SK-N-SH (cell line): ENCODE data around the gene CASP9. TPM values are rescaled to one million over a fixed set of nuclear protein-coding genes. Genes with fewer than 3 reads are reported as not detected.

Source experiments
- CTCF ChIA-PET: fragments of 300-600, 350-600 bp; formaldehyde crosslinking; extraction: SDS; loops from one replicate; lab custom pipeline; 2021; lab: Yijun Ruan, JAX
- POLR2A ChIA-PET: fragments of 350-600 bp; sonication (Branson Sonifier 250); formaldehyde crosslinking; extraction: SDS; loops from one replicate; lab custom pipeline; 2020; ENCODE audit warnings: antibody characterized with exemption, inconsistent platforms; lab: Yijun Ruan, JAX
- DNase-seq: peaks from one replicate; pipeline ENCODE4 v3.0.0; 2012
- H2AFZ ChIP-seq: fragments of 200-600 bp; sonication (generic); 2 replicates; pipeline ENCODE4 v1.8.1; 2016; ENCODE audit warnings: antibody characterized with exemption, mild to moderate bottlenecking, low read depth
- H3F3A ChIP-seq: fragments of 200-600 bp; sonication (generic); replicated peaks from 2 replicates; pipeline ENCODE3; 2016; ENCODE audit warnings: antibody characterized with exemption, mild to moderate bottlenecking; ENCODE audit not compliant: insufficient read depth
- H3K27ac ChIP-seq, 2 experiments: fragments of 200-500 bp in 1 of 2; fragments of 200-600 bp in 1 of 2; sonication (Bioruptor generic) in 1 of 2; sonication (generic), shearing (Covaris generic) in 1 of 2; 2 replicates each; pipeline versions ENCODE4 v1.5.1 to v1.6.1; 2014 to 2016; ENCODE audit warnings: low read depth in 2 of 2, inconsistent platforms in 1 of 2, low read length in 1 of 2, mild to moderate bottlenecking in 1 of 2, mixed read lengths in 1 of 2
- H3K27me3 ChIP-seq: fragments of 200-600 bp; sonication (generic), shearing (Covaris generic); 2 replicates; pipeline ENCODE4 v1.6.1; 2016; ENCODE audit warnings: mixed run types; ENCODE audit not compliant: insufficient read depth
- H3K36me3 ChIP-seq, 2 experiments: fragments of 200-500 bp in 1 of 2; fragments of 200-600 bp in 1 of 2; sonication (Bioruptor generic) in 1 of 2; sonication (generic) in 1 of 2; replicated peaks in 1 of 2; 2 replicates each; pipeline versions ENCODE3 to v1.5.1; 2014 to 2016; ENCODE audit warnings: low read length in 1 of 2, mild to moderate bottlenecking in 1 of 2; ENCODE audit not compliant: insufficient read depth in 2 of 2, control insufficient read depth in 1 of 2
- H3K4me1 ChIP-seq, 2 experiments: fragments of 200-500 bp in 1 of 2; fragments of 200-600 bp in 1 of 2; sonication (Bioruptor generic) in 1 of 2; sonication (generic), shearing (Covaris generic) in 1 of 2; 2 replicates each; pipeline versions ENCODE4 v1.5.1 to v1.6.1; 2014 to 2016; ENCODE audit warnings: low read depth in 1 of 2, low read length in 1 of 2, mixed run types in 1 of 2; ENCODE audit not compliant: insufficient read depth in 2 of 2, control insufficient read depth in 1 of 2
- H3K4me2 ChIP-seq: fragments of 200-600 bp; sonication (generic), shearing (Covaris generic); 2 replicates; pipeline ENCODE4 v1.6.1; 2017; ENCODE audit warnings: mixed run types
- H3K4me3 ChIP-seq, 2 experiments: fragments of 200-500 bp in 1 of 2; fragments of 200-600 bp in 1 of 2; sonication (Bioruptor generic) in 1 of 2; sonication (generic), shearing (Covaris generic) in 1 of 2; 2 replicates each; pipeline versions ENCODE4 v1.5.1 to v1.8.1; 2014 to 2016; ENCODE audit warnings: low read depth in 2 of 2, inconsistent platforms in 1 of 2, low read length in 1 of 2, mild to moderate bottlenecking in 1 of 2, mixed read lengths in 1 of 2, moderate library complexity in 1 of 2
- H3K79me2 ChIP-seq: fragments of 200-600 bp; sonication (generic); 2 replicates; pipeline ENCODE4 v1.8.1; 2017; ENCODE audit warnings: mild to moderate bottlenecking; ENCODE audit not compliant: insufficient read depth
- H3K9ac ChIP-seq: fragments of 200-600 bp; sonication (generic); 2 replicates; pipeline ENCODE4 v1.6.1; 2017; ENCODE audit warnings: mixed run types
- H3K9me2 ChIP-seq: fragments of 200-600 bp; sonication (generic); 2 replicates; pipeline ENCODE4 v1.6.1; 2017; ENCODE audit warnings: mixed run types
- H3K9me3 ChIP-seq: fragments of 200-600 bp; sonication (generic); 2 replicates; pipeline ENCODE4 v1.6.1; 2017; ENCODE audit warnings: mixed run types, mild to moderate bottlenecking, moderate library complexity
- H4K20me1 ChIP-seq: fragments of 200-600 bp; sonication (generic); 2 replicates; pipeline ENCODE4 v1.6.1; 2017; ENCODE audit warnings: mild to moderate bottlenecking, mixed run types; ENCODE audit not compliant: insufficient read depth
- CHD2 ChIP-seq: fragments of 150-350 bp; IDR thresholded peaks from 2 replicates; pipeline ENCODE4 v1.6.1; 2018; ENCODE audit warnings: low read length; ENCODE audit not compliant: partially characterized antibody
- CTCF ChIP-seq: fragments of 200-600 bp; sonication (generic); IDR thresholded peaks from 2 replicates; pipeline ENCODE4 v1.6.1; 2017; ENCODE audit warnings: antibody characterized with exemption, mild to moderate bottlenecking, moderate library complexity
- ELF1 ChIP-seq: IDR thresholded peaks from 2 replicates; pipeline ENCODE4 v1.4.0; 2012
- EP300 ChIP-seq, 2 experiments: IDR thresholded peaks; 2 replicates each; pipeline versions ENCODE4 v1.4.0 to v1.6.1; 2012; ENCODE audit warnings: borderline replicate concordance in 1 of 2, low read depth in 1 of 2, low read length in 1 of 2
- FOSL2 ChIP-seq: IDR thresholded peaks from 2 replicates; pipeline ENCODE4 v1.4.0; 2012; ENCODE audit warnings: low read depth, mild to moderate bottlenecking, moderate library complexity, borderline replicate concordance
- FOXM1 ChIP-seq: IDR thresholded peaks from 2 replicates; pipeline ENCODE4 v1.4.0; 2012; ENCODE audit warnings: low read depth, mild to moderate bottlenecking
- GABPA ChIP-seq: IDR thresholded peaks from 2 replicates; pipeline ENCODE4 v1.4.0; 2012; ENCODE audit warnings: low read depth, mild to moderate bottlenecking
- JUND ChIP-seq: IDR thresholded peaks from 2 replicates; pipeline ENCODE4 v1.4.0; 2012
- MEF2A ChIP-seq: IDR thresholded peaks from 2 replicates; pipeline ENCODE4 v1.4.0; 2012; ENCODE audit warnings: low read depth, borderline replicate concordance
- PBX3 ChIP-seq: IDR thresholded peaks from 2 replicates; pipeline ENCODE4; 2012
- POLR2AphosphoS5 ChIP-seq: IDR thresholded peaks from 2 replicates; pipeline ENCODE4 v1.6.1; 2012; ENCODE audit warnings: low read depth, low read length
- RCOR1 ChIP-seq: fragments of 150-350 bp; IDR thresholded peaks from 2 replicates; pipeline ENCODE4 v1.6.1; 2017; ENCODE audit warnings: antibody characterized with exemption, low read length
- SIN3A ChIP-seq: IDR thresholded peaks from 2 replicates; pipeline ENCODE4 v1.6.1; 2012; ENCODE audit warnings: low read depth, mild to moderate bottlenecking, low read length, moderate library complexity, borderline replicate concordance
- SMC3 ChIP-seq: IDR thresholded peaks from 2 replicates; pipeline ENCODE4 v1.6.1; 2012; ENCODE audit warnings: low read depth, low read length, improper control_type of control experiment
- TCF12 ChIP-seq: IDR thresholded peaks from 2 replicates; pipeline ENCODE4 v1.4.0; 2012
- USF2 ChIP-seq: fragments of 150-350 bp; IDR thresholded peaks from 2 replicates; pipeline ENCODE4 v1.6.1; 2017; ENCODE audit warnings: antibody characterized with exemption, low read length, low read depth, borderline replicate concordance
- ZBTB33 ChIP-seq: IDR thresholded peaks from 2 replicates; pipeline ENCODE4 v1.4.0; 2012; ENCODE audit warnings: low read depth, borderline replicate concordance
- WGBS: methylation state at CpG from one replicate; pipeline ENCODE4 v1.1.6; 2017; ENCODE audit warnings: low lambda C conversion rate; 5-methylcytosine and 5-hydroxymethylcytosine counted together
- polyA plus RNA-seq, 3 experiments: library from polyadenylated mRNA; depleted of rRNA; stranded (reverse); fragments of >200 nt; gene quantifications; 2 replicates each; pipeline ENCODE4 v1.2.3, GENCODE V29; 2012

CASP9 gene
- polyA plus RNA-seq, 1 of the 3 experiments (the other 2 are of a cell fraction), result 16.9 TPM

- TF ChIP-seq SIN3A (no peak), FOSL2 (no peak), FOXM1 (no peak), SMC3 (no peak), EP300 (IDR thresholded peaks at IDR 0.05; ENCODE audit: borderline replicate concordance in 1 of 2, low read depth in 1 of 2, low read length in 1 of 2) (no peak), PBX3 (no peak), POLR2AphosphoS5 (no peak), ELF1 (no peak), JUND (no peak), RCOR1 (no peak), TCF12 (no peak), MEF2A (no peak), CTCF (no peak), CHD2 (no peak), GABPA (no peak), USF2 (no peak), ZBTB33 (no peak)
- no peaks in the 10 kb centered on the region for H3K27me3 ChIP-seq
- no peaks in the 10 kb centered on the region for H3K9me2 ChIP-seq
- H3K4me3 ChIP-seq, result no peak overlapping the region
- no peaks in the 10 kb centered on the region for H4K20me1 ChIP-seq
- H3K36me3 ChIP-seq, result no peaks in the 10 kb centered on the region
- H2AFZ ChIP-seq, result no peak overlapping the region
- peaks cover 5 to 8% of the 10 kb centered on the region in 2 experiments; a peak in 2 of 4 replicates for H3K4me1 ChIP-seq
- no peak overlapping the region for H3K9ac ChIP-seq
- H3K9me3 ChIP-seq, result no peaks in the 10 kb centered on the region
- no peak for DNase-seq
- H3K79me2 ChIP-seq, result no peaks in the 10 kb centered on the region
- CTCF ChIA-PET, result interaction anchor here (0.9 kb wide), 1 partner anchor 40 kb away, joined by 3 read pairs; no protein-coding TSS in a partner anchor
- H3K27ac ChIP-seq, result no peak overlapping the region
- 77% methylated on average over 9 of the region's 9 CpGs for WGBS
- POLR2A ChIA-PET, result no interaction called here
- H3F3A ChIP-seq, result no peaks in the 10 kb centered on the region
- no peak overlapping the region for H3K4me2 ChIP-seq
Measured at GRCh38 chr1:15460708-15461095, 63.3 kb downstream of the CASP9 start.
